Activated CD4-positive, CD25-positive, alpha-beta regulatory T cell treated with anti-CD3 and anti-CD28 coated beads, Interleukin-2, amount 50 U/mL, for 24 hours (primary cell): Measurements from ENCODE around the gene IGSF3.
"Not testable (repeated sequence)": the region's sequence is repeated elsewhere in the genome, so short reads cannot be mapped to it uniquely, and the experiment has no call there.

Experiments used
- ATAC-seq, 2 donors: fragments of 150-1000 bp; cut with Tn5 transposase; one replicate each; pipeline ENCODE4 v1.10.0; 2021; ENCODE audit warnings: mild to moderate bottlenecking in 1 of 2, moderate library complexity in 1 of 2

IGSF3 gene

DNA sequence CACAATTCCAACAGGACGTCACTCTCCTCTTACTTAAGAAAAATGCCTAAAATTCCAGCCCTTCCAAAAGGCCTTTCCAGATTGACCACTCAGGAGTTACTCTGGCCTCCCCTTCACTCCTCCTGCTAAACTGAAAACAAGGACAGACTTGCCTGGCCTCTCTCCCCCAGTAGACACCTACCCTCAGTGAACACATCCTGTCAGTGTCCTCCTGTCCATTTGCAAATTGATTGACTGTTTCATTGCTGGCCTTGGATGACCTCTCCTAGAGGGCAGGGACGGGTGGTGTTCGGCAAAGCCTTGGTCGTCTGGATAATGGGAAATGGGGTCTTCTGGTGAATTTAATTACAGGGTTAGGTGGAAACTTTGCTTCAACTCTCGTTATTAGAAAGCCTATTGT is 8.9 kb downstream of the IGSF3 start:
- not testable (repeated sequence) for ATAC-seq

DNA sequence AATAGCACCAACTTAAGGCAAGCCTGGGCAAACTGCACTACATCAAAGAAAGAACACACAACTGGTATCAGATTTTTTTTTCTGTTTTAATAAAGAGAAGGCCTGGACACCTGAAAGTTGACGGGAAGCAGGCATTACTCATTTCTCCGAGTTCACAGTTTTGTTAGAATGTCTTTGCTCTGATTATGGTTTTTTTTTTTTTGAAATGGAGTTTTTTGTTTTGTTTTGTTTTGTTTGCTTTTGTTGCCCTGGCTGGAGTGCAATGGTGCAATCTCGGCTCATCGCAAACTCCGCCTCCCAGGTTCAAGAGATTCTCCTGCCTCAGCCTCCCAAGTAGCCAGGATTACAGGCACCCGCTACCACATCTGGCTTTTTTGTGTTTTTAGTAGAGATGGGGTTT is 9.7 kb downstream of the IGSF3 start:
- not testable (repeated sequence) for ATAC-seq

DNA sequence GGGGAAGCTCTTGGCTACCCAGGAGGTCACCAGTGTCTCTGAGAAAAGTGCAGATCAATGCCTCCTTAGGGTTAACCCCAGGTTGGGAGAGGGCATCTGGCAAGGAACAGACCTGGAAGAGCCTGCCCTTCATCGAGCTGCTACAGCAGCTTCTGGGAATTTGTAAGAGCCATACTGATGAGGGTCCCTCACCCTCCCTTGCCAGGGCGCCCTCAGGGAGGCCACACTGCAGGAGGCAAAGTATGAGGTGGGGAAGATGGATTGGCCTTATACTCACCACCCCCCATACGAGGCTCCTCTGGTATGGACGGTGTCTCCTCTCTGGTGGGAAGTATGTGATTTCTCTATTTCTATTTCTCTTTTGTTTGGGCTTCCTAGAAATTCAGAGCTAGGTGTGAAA is 13.2 kb downstream of the IGSF3 start:
- ATAC-seq, result no peak

DNA sequence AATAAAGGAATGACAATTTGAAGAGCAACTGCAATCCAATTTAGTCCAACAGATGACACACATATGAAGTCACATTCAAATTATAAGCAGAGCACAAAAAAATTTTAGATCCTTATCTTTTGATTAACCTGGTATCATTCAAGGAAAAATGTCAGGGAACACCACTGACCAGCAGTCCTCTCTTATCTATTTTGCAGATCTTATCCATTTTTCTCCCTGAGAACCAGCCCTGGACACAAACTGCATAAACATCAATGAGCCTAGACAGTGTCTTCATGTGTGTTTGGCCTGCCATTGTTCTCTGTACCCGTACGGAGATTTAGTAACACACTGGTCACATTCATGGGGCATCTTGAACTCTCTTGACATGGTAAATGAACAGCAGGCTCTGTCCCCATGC is 14.9 kb downstream of the IGSF3 start:
- not testable (repeated sequence) for ATAC-seq

DNA sequence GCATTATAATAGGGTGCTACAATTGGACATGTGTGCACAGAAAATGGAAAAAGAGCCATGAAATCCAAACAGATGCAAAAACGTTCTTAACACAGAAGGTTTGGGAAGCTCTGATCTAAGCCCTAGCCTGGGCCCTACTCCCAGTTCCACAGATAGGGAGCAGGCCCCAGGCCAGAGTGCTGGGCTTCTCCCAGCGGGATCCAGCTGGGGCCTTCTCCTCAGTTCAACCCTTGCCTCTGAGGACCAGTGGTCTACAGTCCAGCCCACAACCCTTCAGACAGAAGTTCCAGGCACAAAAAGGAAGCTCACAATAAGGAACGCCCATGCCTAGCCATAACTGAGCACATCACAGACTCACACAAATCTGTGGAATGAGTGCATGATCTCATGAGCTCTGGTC is 16.8 kb downstream of the IGSF3 start:
- ATAC-seq, result not testable (repeated sequence)

DNA sequence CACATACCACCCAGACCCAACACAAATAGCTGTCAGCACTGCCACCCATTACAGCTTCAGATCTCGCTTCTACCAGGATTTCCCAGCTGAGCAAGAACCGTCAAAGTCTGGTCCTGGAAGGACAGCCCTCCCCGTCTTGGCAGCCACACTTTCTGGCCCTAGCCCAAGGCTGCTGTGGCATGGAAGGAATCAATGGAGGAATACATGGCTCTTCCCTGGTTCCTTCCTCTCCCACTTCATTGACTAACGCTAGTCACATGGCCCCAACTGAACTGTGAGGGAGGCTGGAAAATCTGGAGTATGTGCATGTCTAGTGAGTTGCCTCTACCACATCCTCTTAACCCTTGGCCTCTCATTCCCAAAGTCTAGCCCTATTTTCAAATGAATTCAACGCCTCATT is 18.5 kb downstream of the IGSF3 start:
- not testable (repeated sequence) for ATAC-seq

DNA sequence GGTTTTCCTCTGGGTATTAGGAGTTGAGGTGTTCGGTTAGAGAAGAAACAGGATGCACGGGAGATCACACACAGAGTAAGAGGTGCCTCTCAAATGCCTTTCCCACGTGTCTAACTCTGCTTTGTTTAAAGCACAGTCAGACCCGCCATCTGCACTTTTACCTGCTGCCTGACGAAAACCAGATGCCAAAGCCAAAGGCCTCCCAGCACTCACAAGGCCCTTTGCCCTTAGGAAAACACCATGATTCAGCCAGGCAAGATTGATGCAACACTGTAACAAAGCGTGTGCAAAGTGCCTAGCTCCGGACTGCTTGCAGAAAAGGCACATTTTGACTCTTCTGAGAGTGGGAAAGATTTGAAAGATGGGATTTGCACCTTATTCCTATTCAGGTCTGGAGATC is 19.2 kb downstream of the IGSF3 start:
- not testable (repeated sequence) for ATAC-seq

GRCh38 chr1:116647186-116647585 is 20.3 kb downstream of the IGSF3 start:
- not testable (repeated sequence) for ATAC-seq

- ATAC-seq, result not testable (repeated sequence)
These were observed 20.8 kb downstream of the IGSF3 start for GRCh38 chr1:116646673-116647170.

- ATAC-seq, result not testable (repeated sequence)
These were observed 21.5 kb downstream of the IGSF3 start for GRCh38 chr1:116645802-116646672.

GRCh38 chr1:116644993-116645392 is 22.5 kb downstream of the IGSF3 start:
- ATAC-seq, result not testable (repeated sequence)

GRCh38 chr1:116644096-116644495 is 23.4 kb downstream of the IGSF3 start:
- ATAC-seq, result not testable (repeated sequence)

DNA sequence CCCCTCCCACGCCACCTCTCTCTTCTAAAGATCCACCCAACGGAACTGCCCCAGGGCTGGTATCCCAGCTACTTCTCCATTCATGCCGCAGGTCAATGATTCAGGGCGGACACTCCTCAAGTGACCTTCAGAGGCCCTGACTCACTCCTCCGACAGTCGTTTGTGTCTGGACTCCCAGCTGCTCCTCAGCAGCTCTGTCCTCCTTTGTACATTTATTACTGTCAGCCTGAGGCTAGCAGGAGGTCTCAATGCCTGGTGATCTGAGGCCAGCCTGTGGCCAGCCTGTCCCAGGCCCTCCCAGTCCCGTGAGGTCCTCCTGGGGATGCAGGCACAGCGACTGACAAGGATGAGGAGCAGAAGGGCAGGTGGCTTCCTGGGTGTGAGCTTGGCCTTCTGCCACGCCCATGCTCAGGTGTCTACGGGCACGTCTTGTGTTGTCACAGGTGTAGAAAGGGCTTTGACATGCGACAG is 24.2 kb downstream of the IGSF3 start:
- ATAC-seq, result not testable (repeated sequence)

GRCh38 chr1:116642311-116643280 is 24.9 kb downstream of the IGSF3 start:
- not testable (repeated sequence) for ATAC-seq

DNA sequence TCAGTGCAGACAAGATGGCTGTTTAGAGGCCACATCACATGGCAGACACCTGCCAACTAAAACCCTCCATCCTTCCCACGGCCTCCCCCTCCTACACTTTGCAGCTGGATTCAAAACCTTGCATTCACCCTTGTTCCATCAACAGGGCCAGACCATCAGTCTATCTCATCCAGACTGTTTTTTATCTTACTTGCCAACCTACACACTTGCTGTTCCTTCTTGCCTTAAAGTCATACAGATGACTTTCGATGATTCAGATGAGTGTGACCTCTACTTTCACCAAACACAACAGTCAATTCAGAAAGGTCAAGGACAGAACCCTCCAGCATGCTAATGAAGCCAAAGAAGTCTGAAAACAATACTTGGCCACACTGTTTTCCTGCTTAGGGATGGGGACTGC is 29.9 kb downstream of the IGSF3 start:
- not testable (repeated sequence) for ATAC-seq

DNA sequence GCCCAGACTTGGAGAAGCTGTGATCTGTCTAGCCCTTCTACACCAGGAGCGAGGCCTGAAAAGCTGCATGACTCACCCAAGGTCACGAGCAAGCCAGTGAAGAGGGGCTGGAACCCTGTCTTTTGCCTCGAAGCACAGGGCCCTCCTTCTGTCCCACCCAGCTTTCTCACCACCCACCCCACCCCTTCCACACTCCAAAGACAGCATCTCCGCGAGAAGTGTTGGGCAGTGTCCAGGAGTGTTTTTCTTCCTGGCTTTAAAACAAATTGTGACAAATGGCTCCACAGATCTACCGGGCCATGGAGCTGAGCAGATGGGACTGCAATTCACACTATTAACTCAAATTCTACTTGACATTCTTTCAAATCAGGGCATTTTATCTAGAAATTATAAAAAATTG is 30.9 kb downstream of the IGSF3 start:
- not testable (repeated sequence) for ATAC-seq

GRCh38 chr1:116634386-116634785 is 33.1 kb downstream of the IGSF3 start:
- ATAC-seq, result not testable (repeated sequence)

DNA sequence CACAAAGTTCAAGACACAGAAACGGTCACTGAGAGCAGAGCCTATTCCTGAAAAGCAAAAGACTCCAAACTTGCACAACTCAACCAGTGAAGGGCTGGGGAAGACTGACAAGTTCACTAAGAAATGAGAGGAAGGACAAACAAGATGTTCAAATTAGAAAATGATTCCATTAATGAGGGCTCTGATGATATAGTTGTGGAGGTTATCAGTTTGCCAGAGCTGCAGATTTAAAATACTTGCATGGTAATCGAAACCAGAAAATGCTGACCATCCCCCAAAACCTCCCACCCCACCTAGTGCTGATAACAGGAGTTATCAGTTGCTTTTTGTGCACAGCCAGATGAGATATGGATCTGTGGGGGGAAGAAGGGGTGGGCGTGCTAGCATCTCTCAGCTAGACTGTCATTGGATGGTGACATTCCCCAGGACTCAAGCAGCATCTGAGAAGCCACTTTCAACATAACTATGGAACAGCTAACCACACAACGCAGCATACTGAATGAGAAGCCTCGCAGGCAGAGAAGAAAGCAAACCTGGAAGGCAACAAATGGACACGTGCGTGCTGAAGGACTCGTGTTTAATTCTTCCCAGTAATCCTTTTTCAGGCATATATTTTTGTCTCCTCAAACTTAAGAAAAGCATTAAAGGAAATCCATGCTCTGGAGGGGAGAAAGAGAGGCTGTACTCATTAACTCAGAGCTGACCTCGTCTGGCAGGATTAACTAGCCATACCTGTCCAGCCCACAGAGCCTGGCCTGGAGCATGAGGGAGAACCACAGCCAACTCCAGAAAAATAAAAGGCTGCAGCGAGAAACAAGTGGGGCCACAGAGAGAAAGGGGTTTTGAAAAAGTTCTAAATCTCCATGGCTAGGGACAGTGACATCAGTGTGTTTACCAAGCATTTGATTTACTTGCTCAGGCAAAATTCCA is 35.3 kb downstream of the IGSF3 start:
- not testable (repeated sequence) for ATAC-seq

DNA sequence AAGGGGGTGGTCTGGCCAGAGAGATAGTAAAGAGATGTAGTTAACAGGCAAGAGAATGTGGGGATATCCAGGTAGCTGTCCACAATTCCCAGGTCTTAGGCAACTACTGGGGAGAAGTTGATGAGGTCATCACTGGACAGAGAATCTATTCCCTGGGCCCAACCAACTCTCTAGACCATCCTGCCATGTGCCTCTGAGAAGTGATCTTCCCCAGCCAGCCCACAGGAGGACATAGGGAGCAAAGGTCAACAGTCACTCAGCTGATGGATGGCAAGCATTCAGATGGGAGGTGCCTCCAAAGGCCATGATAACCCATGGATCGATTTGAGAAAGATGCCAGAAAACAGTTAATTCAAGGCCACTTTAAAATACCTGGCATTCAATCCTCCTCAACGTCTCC is 36.0 kb downstream of the IGSF3 start:
- not testable (repeated sequence) for ATAC-seq

GRCh38 chr1:116630057-116630456 is 37.5 kb downstream of the IGSF3 start:
- not testable (repeated sequence) for ATAC-seq

GRCh38 chr1:116629441-116629840 is 38.1 kb downstream of the IGSF3 start:
- ATAC-seq, result not testable (repeated sequence)

- peak; percentile 32 to 48 for ATAC-seq
These were observed 39.1 kb downstream of the IGSF3 start for GRCh38 chr1:116628448-116628847.
